Stimulated activated CD4-positive, alpha-beta T cell treated with anti-CD3 and anti-CD28 coated beads, Interleukin-4, amount 100 ng/mL, for 24 hours (primary cell): ENCODE measurements around the gene FBXW11.

Experiments used
- DNase-seq: peaks from one replicate; pipeline ENCODE4 v3.0.0-alpha.2; 2020

Gene FBXW11

DNA sequence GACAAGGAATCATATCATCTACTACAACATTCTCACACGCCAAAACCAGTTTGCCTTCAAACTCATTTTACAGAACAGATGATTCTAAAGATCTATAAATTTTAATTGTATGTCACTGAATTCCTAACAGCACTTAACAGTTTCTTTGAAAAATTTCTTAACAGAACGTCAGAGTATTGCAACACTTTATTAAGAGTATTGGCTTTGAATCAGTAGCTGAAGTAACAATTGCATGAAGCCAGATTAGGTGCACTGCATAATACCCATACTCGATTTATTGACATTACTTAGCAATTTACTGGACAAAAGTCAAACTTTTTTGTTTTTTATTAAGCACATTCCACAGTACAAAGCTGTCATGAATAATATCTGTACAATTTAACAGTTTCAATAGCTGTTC is 145.1 kb downstream of the FBXW11 start:
- no peak for DNase-seq

DNA sequence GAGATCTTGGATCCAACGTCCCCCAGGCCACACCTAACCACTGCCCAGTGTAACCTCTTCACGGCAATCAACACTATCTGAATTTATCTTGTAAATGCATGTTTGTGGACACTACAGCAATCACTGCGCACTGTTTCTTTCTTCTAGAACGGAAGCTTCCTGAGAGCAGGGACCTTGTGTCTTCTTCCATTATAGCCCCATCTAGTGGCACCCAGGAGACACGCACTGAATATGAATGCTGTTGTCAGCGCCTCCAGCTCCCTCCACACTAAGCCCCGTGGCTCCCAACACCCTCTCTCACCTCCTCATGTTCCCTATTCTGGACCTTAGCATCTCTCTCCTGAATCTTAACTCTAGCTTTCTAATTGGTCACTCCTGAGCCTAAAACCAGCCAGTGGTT is 148.1 kb downstream of the FBXW11 start:
- DNase-seq = no peak

DNA sequence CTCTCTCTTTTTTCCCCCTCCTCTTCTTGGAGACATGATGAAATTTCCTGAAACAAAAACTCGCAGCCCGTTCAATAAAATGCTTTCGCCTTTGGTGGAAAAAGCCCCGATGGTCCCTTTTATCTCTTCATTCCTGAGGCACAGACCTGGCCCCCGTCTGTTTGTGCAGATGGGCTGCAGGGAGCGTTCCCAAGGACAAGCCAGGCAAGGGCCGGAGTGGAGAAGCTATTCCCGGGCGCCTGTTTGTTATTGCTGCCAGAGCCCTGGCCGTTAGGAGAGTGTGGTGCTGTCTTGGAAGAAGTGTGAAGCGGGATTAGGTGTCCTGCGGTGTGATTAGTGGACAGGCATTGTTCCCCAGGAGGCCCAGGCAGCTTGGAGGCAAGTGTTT is 149.0 kb downstream of the FBXW11 start:
- DNase-seq = no peak

DNA sequence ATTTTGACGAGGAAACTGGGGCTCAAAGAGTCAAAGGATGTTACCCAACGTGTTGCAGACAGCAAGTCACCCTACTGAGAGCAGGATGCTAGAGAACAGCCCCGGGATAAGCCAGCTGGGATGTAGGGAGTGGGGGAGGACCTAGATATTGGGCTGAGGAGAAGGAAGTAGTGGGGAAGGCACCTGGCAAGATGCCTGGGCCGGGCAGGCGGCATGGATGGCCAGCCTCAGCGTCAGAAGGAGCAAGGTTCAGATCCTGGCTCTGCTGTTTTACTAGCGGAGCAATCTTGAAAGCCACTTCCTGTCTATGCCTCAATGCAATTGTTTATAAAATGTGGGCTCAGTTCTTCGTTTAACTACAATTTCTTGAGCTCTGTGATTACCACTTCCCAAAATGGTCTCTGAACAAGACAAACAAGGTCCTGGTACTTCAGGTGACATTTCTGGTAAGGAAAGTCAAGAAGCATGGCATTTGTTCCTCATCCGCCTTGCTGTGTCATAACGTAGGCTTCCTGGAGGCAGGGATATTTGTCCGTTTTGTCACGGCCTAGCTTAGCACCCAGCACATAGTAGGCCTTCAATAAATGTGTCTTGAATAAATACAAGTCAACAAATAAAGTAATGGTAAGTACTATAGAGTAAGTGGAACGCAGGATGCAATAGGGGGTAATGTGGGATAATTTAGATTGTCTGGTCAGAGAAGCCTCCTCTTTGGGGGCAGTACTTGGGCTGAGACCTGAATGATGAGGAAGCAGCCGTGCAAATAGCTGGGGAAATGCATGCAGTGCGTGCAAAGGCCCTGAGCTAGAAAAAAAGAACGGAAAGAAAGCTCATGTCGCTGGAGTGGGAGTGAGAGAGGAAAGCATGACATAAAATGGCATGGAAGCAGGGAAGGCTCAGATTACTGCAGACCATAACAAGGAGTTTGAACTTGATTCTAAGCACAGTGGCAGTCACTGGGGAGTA is 150.4 kb downstream of the FBXW11 start:
- no peak for DNase-seq

DNA sequence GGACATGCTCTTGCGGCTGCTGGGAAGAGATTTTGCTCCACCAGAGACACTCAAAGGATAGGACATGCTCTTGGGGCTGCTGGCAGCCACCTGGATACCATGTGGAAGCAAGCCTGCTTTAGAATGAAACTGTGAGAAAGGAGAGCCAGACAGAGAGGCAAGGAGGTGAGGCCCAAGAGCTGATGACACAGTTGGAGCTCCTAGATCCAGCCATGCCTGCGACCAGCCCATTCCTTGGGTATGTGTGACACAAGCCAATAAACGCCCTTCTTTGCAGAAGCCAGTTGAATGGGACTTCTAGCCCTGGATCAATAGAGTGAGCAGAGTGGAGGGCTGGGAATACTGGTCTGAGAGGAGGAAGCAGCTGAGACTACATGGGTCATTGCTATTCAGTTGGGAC is 151.2 kb downstream of the FBXW11 start:
- no peak for DNase-seq

DNA sequence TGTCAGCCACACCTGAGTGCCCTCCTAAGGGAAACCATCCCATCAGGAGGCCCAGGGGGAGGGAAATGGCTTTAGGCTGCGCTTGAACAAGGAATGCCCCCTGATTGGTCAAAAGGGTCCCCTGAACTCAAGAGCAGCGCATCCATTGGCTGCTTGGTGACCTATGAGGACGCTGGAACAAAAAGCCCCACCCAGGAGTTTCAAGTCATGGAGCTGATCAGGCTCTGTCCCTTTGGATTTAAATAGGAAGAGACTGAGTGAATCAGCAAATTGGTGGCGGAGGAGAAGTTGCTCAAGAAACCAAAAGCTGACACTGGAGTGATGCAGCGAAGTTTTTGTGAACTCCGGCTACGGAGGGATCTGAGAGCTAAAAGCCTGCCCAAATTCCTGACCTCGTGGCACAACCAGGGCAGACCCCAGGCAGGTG is 154.2 kb downstream of the FBXW11 start:
- no peak for DNase-seq

DNA sequence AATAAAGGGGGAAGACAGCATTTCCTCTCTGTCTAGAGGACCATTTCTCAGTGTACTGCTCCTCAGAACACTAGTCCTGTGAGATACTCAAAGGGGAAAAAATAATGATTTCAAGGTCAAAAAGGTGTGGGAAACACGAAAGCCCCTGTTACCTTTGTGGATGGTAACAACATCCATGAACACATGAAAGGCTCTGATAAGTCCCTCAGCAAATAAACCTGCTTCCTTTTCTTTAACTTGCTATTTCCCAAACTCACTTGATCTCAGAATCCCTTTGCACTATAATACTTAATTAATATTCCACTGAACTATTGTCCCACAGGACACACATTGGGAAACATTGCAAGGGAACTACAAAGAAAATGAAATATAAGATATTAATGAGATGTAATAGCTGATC is 155.2 kb downstream of the FBXW11 start:
- DNase-seq = no peak

DNA sequence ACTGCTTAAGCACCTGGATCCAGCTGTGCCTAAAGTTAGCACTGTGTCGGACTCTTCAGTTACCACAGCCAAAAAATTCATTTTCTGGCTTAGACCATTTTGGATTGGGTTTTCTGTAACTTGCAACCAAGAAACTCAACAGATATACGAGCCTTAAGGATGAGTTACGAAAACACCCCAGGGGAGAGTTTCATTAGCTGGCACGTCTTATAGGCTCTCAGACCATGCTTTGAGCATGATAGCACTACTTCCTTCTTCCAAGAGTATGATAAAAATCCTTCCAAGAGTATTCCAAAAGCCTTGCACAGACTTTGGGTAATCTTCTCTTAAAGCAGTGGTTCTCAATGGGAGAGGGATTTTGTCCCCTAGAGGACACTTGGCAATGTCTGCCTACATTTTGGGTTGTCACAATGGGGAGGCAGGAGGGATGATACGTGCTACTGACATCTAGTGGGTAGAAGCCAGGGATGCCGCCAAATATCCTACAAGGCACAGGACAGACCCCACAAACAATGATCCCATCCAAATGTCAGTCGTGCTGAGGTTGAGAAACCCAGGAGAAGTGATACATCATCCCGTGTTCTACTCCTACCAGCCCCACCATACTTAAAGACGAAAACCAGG is 156.0 kb downstream of the FBXW11 start:
- DNase-seq = no peak

DNA sequence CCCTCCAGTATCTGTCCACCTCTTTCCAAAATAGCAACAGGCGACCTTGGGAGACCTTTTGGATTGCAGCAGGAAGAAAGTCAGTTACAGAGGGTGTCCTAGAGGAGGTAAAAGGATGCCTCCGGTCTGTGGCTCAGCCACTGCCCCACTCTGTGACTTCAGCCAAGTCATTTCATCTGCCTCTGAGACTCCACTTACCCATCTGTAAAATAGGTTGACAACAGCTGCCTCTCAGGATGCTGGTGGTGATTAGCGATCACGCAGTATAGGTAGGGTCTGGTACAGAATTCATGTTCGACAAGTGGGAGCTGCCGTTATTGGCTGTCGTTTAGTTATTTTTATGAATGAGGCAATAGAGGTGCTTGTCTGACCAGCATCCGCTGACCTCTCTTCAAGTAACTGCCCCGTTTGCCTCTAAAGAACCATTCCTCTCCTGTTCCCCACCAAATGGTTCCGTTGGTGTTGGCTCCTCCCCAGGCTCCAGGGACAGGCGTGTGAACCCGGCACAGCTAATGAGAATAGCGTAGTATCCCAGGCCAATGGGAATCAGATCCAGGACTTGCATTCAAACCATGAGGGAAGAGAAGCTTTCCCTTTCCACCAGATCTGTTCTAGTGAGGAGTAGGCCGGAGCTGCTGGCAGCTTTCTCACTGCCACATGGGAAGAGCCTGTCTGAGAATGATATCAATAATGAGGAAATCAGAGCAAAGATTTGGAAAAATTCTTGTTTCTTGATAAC is 156.7 kb downstream of the FBXW11 start:
- DNase-seq = no peak

DNA sequence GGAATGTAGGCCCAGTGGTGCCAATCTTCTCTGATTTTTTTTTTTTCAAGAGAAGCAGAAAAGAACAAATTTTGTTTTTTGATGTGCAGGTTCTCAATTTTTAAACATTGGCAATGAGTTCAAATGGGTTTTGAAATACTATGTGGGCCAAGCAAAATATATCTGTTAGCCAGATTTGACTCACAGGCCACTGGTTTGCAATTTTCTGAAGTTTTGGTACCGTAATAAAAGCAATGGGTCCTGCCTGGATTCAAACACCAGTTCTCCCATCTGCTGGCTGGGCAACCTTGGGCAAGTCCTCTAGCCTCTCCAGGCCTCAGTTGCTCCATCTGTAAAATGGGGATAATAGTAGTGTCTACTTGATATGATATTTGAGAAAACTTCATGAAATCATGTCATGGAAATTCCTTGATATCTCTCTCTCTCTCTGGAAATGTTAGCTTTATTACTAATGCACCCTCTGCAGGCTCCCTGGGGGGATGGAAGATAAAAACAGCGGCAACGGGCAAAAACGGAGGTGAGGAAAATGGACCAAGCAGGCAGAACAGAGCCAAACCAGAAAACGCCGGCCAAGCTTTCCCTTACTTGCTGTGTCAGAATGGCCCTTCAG is 157.4 kb downstream of the FBXW11 start:
- DNase-seq = no peak

DNA sequence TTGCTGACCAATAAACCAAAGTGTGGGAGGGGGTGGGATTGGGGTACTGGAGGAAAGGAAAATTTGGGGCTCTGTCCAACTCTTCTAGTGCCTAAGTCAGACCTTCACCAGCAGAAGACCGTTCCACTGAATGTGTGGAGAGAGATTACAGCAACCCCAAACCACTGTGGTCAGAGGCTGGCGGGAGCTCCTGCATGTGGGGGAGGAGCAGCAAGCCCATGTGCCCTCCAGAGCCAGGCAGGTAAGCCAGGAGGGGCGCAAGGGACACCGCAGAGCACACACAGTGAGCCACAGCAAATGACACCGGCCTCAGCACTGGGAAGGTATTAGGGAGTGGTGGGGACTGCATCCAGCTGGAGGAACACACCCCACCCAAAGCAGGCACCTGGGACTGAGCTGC is 158.0 kb downstream of the FBXW11 start:
- no peak for DNase-seq

DNA sequence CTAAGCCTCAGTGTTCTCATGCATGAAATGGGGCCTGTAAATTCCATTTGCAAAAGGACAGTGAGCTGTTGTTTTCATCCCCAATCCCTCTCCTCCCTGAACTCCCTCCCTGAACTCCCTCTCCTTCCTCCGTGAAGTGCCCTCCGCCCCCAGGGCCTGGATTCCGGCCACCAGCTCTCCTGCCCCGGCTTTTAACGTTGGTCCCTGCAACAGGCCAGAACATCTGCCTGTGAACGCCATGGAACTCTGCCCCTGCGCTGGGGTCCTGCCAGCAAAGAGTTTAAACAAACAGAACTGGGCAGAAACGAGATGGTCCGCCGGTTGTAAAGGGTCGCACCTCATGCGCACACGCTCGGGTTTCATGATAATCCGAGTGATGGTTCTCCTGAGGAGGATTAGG is 158.4 kb downstream of the FBXW11 start:
- DNase-seq = no peak

DNA sequence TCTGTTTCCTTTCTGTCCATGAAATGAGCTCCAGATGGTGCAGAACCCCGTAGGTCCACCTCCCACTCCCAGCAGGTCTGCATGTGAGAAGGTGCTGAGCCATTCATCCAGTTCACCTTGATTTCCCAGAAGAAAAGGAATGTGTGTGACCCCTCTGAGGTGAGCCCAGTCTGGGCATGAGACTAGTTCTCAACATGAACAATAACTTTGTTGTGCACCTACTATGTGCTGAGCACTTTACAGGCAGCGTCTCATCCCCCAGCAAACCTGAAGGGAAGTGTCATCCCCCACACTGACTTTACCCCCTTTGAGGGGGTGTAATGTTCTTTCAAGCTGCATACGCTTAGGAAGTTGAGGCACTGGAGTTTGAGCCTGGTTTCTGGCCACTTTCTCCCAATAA is 159.4 kb downstream of the FBXW11 start:
- DNase-seq = no peak

DNA sequence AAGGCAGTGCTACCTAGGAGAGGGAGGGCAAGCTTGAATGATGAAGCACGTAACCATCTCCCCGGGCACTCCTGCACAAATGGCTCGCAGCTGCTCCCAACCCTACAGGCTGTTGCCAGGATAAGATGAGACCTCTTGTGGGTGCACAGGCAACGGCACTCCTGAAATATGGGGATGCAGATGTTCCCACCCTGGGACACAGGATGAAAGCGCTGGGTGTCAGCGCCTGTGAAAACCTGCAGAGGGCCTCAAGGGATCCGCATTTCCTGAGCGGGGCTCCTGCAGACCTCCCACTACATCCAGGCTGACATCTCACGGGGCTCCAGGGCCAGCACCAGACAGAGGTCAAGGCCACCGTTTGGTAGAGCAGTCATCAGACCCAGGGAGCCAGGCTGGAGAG is 160.1 kb downstream of the FBXW11 start:
- no peak for DNase-seq

DNA sequence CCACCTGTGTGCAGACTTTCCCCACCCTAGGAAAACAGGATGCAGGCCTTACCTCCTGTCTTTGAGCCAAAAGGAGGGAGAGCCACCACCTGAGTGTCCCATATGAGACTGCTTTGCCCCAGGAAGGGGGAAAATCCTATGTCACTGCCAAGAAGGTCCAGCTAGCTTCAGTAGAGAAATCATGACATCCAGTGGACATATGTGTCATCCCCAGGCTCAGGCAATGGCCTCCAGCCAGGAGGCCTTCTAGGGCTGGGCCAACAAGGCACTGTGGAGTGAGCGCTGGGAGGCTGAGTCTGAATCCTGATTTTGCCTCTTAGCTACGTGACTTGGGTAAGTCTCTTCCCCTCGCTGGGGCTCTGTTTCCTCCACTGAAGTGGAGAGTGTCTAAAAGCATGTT is 160.6 kb downstream of the FBXW11 start:
- DNase-seq = no peak

DNA sequence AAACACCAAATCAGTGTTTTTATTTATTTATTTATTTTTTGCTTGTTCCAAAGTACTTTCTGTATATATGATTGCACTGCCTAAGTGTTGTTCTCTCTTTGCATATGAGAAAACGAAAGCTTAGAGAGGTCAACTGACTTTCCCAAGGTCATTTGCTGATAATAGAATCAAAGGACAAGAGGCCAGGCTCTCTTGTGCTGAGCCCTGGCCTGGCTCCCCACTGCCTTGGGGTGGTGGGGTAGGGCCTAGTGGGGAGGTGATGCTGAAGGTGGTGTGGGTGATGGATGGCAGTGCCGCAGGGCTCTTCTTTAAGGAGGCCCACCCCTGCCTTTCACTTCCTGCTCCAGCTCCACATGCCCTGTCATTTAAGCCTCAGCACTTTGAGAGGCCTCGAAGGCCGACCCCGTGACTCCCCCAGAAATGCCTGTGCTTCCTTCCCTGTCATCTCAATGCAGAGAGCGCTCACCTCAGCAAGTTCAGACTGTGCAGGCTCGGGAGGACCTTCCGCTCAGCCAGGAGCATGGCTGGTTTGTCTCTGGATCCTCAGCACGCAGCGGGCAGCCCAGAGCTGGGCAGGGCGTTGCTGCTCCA is 161.3 kb downstream of the FBXW11 start:
- DNase-seq = no peak

DNA sequence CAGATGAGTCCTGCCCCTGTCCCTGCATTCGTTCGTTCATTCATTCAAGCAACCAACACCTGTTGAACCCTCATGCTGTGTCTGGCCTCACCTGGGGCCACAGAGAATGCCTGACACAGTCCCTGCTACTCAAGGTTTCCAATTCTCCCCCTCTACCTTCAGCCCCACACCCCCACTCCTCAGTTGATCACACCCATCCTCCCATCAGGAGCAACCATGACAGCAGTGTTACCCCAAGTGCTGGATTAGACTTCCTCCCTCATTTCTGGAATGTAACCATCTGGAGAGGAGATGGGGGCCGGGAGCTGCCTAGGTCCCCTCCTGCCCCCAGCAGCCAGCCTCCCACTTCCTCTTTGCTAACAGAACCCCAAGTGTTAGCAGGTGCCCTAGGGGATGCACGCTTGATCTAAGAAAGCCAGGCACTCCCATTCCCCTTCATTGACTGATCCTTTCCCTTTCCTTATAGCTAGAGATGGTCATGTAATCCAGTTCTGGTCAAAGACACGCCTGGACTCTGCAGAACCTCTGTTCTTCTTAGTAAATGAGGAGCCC is 163.6 kb downstream of the FBXW11 start:
- no peak for DNase-seq

DNA sequence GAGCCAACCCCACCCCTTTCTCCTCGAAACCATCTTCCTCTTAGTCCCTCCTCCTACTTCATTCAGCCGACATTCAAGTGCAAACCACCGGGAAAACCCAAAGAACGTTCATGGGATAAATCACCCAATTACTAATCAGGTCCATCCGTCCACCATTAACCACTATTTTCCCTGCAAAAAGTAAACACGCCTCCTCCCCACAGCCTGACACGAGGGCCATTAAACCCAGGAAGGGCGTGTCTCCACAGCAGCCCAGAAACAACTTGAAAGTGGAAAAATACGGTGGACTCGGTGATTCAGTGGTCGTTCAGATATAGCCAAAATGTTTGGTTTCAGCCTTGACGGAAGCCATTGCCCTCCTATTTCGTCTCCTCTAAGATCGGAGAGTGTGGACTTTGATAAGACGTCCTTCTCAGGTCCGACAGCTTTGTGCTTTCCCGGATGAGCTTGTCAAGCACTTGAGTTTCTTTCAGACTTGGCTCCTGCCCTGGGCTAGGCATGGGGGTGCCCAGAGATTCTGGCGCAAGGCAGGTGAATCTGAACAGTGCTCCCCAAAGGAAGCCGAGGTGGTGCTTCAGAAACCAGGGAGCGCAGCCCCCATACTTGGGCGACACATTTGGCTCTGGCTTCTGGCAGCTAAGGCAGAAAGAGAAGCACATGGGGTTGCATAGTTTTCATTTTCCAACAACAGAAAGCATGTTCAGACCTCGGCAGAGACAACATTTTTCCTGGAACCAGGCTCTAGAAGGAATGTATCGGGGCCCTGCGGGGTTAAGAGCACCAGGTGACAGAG is 164.3 kb downstream of the FBXW11 start:
- no peak for DNase-seq

DNA sequence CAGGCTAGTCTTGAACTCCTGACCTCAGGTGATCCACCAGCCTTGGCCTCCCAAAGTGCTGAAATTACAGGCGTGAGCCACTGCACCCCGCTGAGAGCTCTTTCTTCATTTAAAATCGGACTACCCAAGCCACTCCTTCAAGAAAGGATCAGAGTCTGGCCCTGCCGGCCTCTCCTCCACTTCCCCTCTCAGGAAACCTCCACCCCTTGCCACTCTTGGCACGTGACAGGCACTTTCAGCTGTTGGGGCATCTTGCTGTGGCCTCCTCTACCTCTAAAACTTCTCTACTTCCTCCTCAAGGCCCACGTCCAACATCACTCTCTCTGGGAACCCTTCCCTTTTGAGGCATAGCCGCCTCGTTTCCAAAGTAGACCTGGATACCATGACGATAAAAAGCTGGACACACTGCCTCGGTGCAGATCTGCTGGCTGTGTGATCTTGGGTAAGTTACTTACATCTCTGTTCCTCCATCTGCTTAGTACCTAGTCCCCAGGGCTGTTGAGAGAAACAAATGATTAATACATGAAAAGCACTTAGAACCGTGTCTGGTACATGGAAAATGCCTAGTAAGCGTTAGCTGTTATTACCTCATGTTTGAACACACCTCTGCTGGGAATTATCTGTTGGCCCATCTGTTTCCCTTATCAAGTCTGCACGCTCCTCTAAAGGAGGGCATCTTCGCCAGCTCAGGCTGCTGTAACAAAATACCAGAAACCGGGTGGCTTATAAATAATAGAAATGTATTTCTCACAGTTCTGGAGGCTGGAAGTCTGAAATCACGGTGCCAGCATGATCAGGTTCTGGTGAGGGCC is 165.5 kb downstream of the FBXW11 start:
- no peak for DNase-seq

DNA sequence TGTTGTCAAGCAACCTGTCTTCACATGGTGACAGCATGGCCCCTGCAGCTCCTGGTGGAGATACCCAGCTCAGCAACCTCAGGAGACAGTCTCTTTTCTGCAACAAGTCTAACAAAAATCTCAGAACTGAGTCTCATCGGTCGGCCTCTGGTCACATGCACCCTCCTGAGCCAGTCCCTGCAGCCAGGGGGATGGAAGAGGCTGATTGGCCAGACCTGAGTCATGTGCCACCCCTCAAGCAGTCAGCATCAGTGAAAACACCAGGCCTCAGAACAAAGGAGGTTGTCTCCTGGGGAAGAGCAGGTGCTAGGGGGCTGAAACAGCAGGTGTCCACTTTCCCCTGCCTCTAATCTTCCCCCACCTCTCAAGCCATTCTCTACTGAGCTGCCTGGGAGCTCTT is 166.4 kb downstream of the FBXW11 start:
- no peak for DNase-seq

DNA sequence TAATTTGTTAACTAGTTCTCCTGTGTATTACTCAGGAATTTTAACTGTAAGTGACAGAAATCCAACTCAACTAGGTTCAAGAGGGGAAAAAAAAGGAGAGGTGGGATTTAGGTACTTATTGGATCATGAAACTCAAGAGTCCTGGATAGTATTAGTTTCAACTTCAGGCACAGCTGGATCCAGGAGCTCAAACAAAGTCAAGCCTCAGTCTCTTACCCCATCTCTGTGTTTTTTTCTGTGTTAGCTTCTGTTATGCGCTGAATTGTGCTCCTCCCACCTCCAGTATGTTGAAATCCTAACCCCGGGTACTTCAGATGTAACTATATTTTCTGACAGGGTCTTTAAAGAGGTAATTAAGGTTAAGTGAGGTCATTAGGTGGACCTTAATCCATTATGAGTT is 167.3 kb downstream of the FBXW11 start:
- no peak for DNase-seq
